Vagina (tissue), 2 donors: ENCODE results near the gene CAB39. TPM values are rescaled to one million over a fixed set of nuclear protein-coding genes. Genes with fewer than 3 reads are reported as not detected.
A peak's percentile ranks its signal among the peaks of the same experiment; 100 is the strongest.

ENCODE experiments used
- DNase-seq, 2 donors: peaks; one replicate each; pipeline ENCODE4 v3.0.0-alpha.2; 2017; ENCODE audit errors: extremely low spot score in 2 of 2
- H3K27ac ChIP-seq: fragments of 200-600 bp; sonication (generic); one replicate; pipeline ENCODE4 v1.5.1; 2019
- H3K27me3 ChIP-seq: fragments of 200-600 bp; sonication (generic); one replicate; pipeline ENCODE4 v1.5.1; 2019
- H3K36me3 ChIP-seq, 2 donors: fragments of 200-600 bp; sonication (generic); one replicate each; pipeline ENCODE4 v1.5.1; 2017 to 2019
- H3K4me1 ChIP-seq: fragments of 200-600 bp; sonication (generic); one replicate; pipeline ENCODE4 v1.5.1; 2019
- H3K4me3 ChIP-seq, 2 donors: fragments of 200-600 bp; sonication (generic); 1 replicate in 1 of 2; 2 replicates in 1 of 2; pipeline ENCODE4 v1.5.1; 2016 to 2019
- H3K9me3 ChIP-seq: fragments of 200-600 bp; sonication (generic); one replicate; pipeline ENCODE4 v1.5.1; 2019
- CTCF ChIP-seq, 3 experiments: fragments of 450-650 bp in 2 of 3; fragments of 200-600 bp in 1 of 3; sonication (generic) in 1 of 3; IDR thresholded peaks; one replicate each; pipeline ENCODE4 v1.5.1; 2017 to 2019; ENCODE audit warnings: antibody characterized with exemption in 3 of 3, mild to moderate bottlenecking in 2 of 3, moderate library complexity in 2 of 3
- POLR2A ChIP-seq, 2 donors: fragments of 450-650 bp; IDR thresholded peaks; one replicate each; pipeline ENCODE4 v1.6.1; 2017; ENCODE audit warnings: antibody characterized with exemption in 2 of 2, mild to moderate bottlenecking in 2 of 2, moderate library complexity in 2 of 2
- POLR2AphosphoS5 ChIP-seq, 2 donors: sonication (generic); formaldehyde crosslinking; IDR thresholded peaks; one replicate each; pipeline ENCODE4 v1.9.0; 2017; ENCODE audit warnings: antibody characterized with exemption in 2 of 2, mild to moderate bottlenecking in 2 of 2, low read depth in 1 of 2; ENCODE audit not compliant: insufficient read depth in 1 of 2
- intact Hi-C: fragments of 100-400 bp; cut with DNase I; formaldehyde crosslinking; loops from one replicate; pipeline ENCODE4 v1.15.1; 2023
- total RNA-seq: library from RNA; depleted of rRNA; stranded (reverse); fragments of >200 nt; gene quantifications from one replicate; pipeline ENCODE4 v1.2.3, GENCODE V29; 2016

Gene CAB39
- total RNA-seq, 1 donor from 2014 or later = 59.4 TPM

- TF ChIP-seq POLR2AphosphoS5 (IDR thresholded peaks at IDR 0.05; ENCODE audit: insufficient read depth in 1 of 2, low read depth in 1 of 2) (no peak), POLR2A (IDR thresholded peaks at IDR 0.05) (no peak), CTCF (IDR thresholded peaks at IDR 0.05) (no peak)
- Histone ChIP-seq H3K36me3 (no peaks in the 10 kb centered on the region), H3K9me3 (no peaks in the 10 kb centered on the region), H3K4me3 (no peak overlapping the region), H3K4me1 (peaks cover 31% of the 10 kb centered on the region), H3K27me3 (no peaks in the 10 kb centered on the region), H3K27ac (no peak overlapping the region)
- intact Hi-C loops = no loop called here
- no peak for DNase-seq
These were observed 60.6 kb downstream of the CAB39 start for GRCh38 chr2:230773039-230773773.

GRCh38 chr2:230774348-230774951 is 61.8 kb downstream of the CAB39 start:
- Histone ChIP-seq H3K4me3 (no peak overlapping the region), H3K27ac (peak overlapping the region; percentile 45), H3K4me1 (peaks cover 42% of the 10 kb centered on the region), H3K9me3 (no peaks in the 10 kb centered on the region), H3K27me3 (no peaks in the 10 kb centered on the region), H3K36me3 (no peaks in the 10 kb centered on the region)
- TF ChIP-seq POLR2A (IDR thresholded peaks at IDR 0.05) (no peak), POLR2AphosphoS5 (IDR thresholded peaks at IDR 0.05; ENCODE audit: insufficient read depth in 1 of 2, low read depth in 1 of 2) (peak in 1 of 2 donors; percentile 14)
- intact Hi-C loops = no loop called here
- DNase-seq = no peak

- Histone ChIP-seq H3K9me3 (no peaks in the 10 kb centered on the region), H3K27me3 (no peaks in the 10 kb centered on the region), H3K4me3 (no peak overlapping the region), H3K36me3 (no peaks in the 10 kb centered on the region), H3K4me1 (peaks cover 55% of the 10 kb centered on the region), H3K27ac (peak overlapping the region; percentile 45)
- intact Hi-C loops = no loop called here
- TF ChIP-seq CTCF (IDR thresholded peaks at IDR 0.05) (no peak), POLR2AphosphoS5 (IDR thresholded peaks at IDR 0.05; ENCODE audit: insufficient read depth in 1 of 2, low read depth in 1 of 2) (no peak), POLR2A (IDR thresholded peaks at IDR 0.05) (no peak)
- no peak for DNase-seq
These were observed 63.1 kb downstream of the CAB39 start for GRCh38 chr2:230775737-230776136.

GRCh38 chr2:230777721-230778120 is 65.1 kb downstream of the CAB39 start:
- Histone ChIP-seq H3K4me3 (no peak overlapping the region), H3K36me3 (no peaks in the 10 kb centered on the region), H3K27me3 (no peaks in the 10 kb centered on the region), H3K4me1 (peaks cover 71% of the 10 kb centered on the region), H3K9me3 (no peaks in the 10 kb centered on the region), H3K27ac (no peak overlapping the region)
- TF ChIP-seq POLR2AphosphoS5 (IDR thresholded peaks at IDR 0.05; ENCODE audit: insufficient read depth in 1 of 2, low read depth in 1 of 2) = peak in 1 of 2 donors; percentile 13
- TF ChIP-seq CTCF (IDR thresholded peaks at IDR 0.05) = no peak
- TF ChIP-seq POLR2A (IDR thresholded peaks at IDR 0.05) = no peak
- intact Hi-C loops = no loop called here
- no peak for DNase-seq

- Histone ChIP-seq H3K9me3 (no peaks in the 10 kb centered on the region), H3K4me1 (peaks cover 66% of the 10 kb centered on the region), H3K27ac (no peak overlapping the region)
These were observed 65.9 kb downstream of the CAB39 start for GRCh38 chr2:230778350-230779063.

More at GRCh38 chr2:230778350-230779063, 65.9 kb downstream of the CAB39 start:
- TF ChIP-seq CTCF (IDR thresholded peaks at IDR 0.05) (no peak), POLR2AphosphoS5 (IDR thresholded peaks at IDR 0.05; ENCODE audit: insufficient read depth in 1 of 2, low read depth in 1 of 2) (no peak), POLR2A (IDR thresholded peaks at IDR 0.05) (no peak)
- DNase-seq = no peak
- Histone ChIP-seq H3K4me3 (no peak overlapping the region), H3K36me3 (no peaks in the 10 kb centered on the region), H3K27me3 (no peaks in the 10 kb centered on the region)
- intact Hi-C loops = no loop called here
